ENCODE data around the gene GUCY1A1. TPM values are rescaled to one million over a fixed set of nuclear protein-coding genes. Genes with fewer than 3 reads are reported as not detected.

Gene GUCY1A1
- total RNA-seq, 2 experiments from 2014 or later: not detected

- no peaks in the 10 kb centered on the region for H3K9me3 Mint-ChIP-seq (ENCODE audit: low read depth)
- DNase-seq (no peak), ATAC-seq (no peak)
- no peaks in the 10 kb centered on the region for H3K36me3 Mint-ChIP-seq (ENCODE audit: low read depth)
- intact Hi-C loops (cut with DNase I, micrococcal nuclease): no loop called here
- ChIA-PET POLR2A (no interaction called here), CTCF (no interaction called here)
- no peak overlapping the region for H3K27ac Mint-ChIP-seq
- H3K27me3 Mint-ChIP-seq: peaks cover 5% of the 10 kb centered on the region
- H3K4me1 Mint-ChIP-seq: no peaks in the 10 kb centered on the region
- H3K4me3 Mint-ChIP-seq: no peak overlapping the region
These were observed 15.2 kb downstream of the GUCY1A1 start for GRCh38 chr4:155681886-155682285.

DNA sequence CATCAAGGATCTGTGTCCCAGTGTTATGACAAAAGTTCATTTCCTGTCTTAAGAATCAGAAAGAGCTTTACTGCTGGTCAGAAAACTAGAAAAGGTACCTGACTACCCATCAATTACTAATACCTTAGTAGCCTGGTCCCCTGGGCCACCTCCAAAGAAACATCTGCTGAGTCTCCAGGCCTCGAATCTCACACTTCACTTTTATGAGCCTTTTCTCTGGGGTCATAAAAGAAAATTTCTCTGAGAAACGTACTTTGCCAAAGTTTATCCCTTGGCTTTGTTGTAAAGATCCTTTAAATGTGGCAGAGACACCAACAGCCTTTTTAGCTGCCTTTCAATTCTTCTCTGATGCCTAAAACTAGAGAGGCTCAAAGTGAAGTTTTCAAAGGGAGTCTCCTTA is 17.8 kb downstream of the GUCY1A1 start:
- intact Hi-C loops (cut with DNase I, micrococcal nuclease): no loop called here

GRCh38 chr4:155684892-155685541 is 18.4 kb downstream of the GUCY1A1 start:
- Mint-ChIP-seq H3K36me3 (ENCODE audit: low read depth) (no peaks in the 10 kb centered on the region), H3K4me3 (no peak overlapping the region), H3K4me1 (no peaks in the 10 kb centered on the region), H3K27me3 (peaks cover 2% of the 10 kb centered on the region), H3K27ac (no peak overlapping the region), H3K9me3 (ENCODE audit: low read depth) (no peaks in the 10 kb centered on the region)
- no peak for ATAC-seq
- CTCF ChIA-PET: interaction anchor here (0.8 to 0.9 kb wide), 2 partner anchors 14 to 25 kb away, joined by 3 to 4 read pairs; no protein-coding TSS in a partner anchor
- intact Hi-C loops (cut with DNase I, micrococcal nuclease): no loop called here
- DNase-seq: no peak
- POLR2A ChIA-PET: no interaction called here

More for the DNA sequence above, 17.8 kb downstream of the GUCY1A1 start:
- no peak for ATAC-seq
- no peak overlapping the region for H3K27ac Mint-ChIP-seq
- CTCF ChIA-PET: interaction anchor here (0.9 kb wide), 1 partner anchor 13 kb away, joined by 3 read pairs; no protein-coding TSS in a partner anchor
- no peaks in the 10 kb centered on the region for H3K4me1 Mint-ChIP-seq
- peaks cover 2% of the 10 kb centered on the region for H3K27me3 Mint-ChIP-seq
- DNase-seq: no peak
- H3K9me3 Mint-ChIP-seq (ENCODE audit: low read depth): no peaks in the 10 kb centered on the region
- no peaks in the 10 kb centered on the region for H3K36me3 Mint-ChIP-seq (ENCODE audit: low read depth)
- POLR2A ChIA-PET: no interaction called here
- no peak overlapping the region for H3K4me3 Mint-ChIP-seq

DNA sequence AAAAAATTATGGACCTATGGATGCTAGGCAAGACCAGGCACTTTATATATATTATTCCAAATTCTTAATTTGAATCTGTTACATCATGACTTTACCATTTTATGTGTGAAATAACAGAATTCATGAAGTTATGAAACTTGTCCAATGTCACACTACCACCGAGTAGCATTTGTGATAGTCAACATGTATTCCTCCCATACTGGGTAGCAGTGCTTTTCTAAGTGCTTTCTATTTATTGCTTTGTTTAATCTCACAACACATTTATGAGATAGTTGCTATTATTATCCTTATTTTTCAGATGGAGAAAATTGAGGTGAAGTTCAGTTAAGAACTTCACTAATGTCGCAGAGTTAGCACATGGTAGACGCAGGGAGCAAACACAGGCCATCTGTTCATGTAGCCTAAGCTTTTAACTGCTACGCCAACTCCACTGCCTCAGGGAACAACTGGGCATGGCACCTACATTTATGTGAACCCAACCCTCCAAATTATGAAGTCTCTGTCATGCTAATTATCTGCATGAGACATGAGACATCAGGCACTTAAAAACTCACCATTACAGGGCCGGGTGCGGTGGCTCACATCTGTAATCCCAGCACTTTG is 20.8 kb downstream of the GUCY1A1 start:
- H3K27ac Mint-ChIP-seq: no peak overlapping the region
- no peaks in the 10 kb centered on the region for H3K4me1 Mint-ChIP-seq
- no peak for DNase-seq
- H3K36me3 Mint-ChIP-seq (ENCODE audit: low read depth): no peaks in the 10 kb centered on the region
- ATAC-seq: no peak
- no peak overlapping the region for H3K4me3 Mint-ChIP-seq
- peaks cover 2% of the 10 kb centered on the region for H3K27me3 Mint-ChIP-seq
- H3K9me3 Mint-ChIP-seq (ENCODE audit: low read depth): no peaks in the 10 kb centered on the region
- POLR2A ChIA-PET: no interaction called here
- intact Hi-C loops (cut with DNase I, micrococcal nuclease): no loop called here
- CTCF ChIA-PET: no interaction called here

DNA sequence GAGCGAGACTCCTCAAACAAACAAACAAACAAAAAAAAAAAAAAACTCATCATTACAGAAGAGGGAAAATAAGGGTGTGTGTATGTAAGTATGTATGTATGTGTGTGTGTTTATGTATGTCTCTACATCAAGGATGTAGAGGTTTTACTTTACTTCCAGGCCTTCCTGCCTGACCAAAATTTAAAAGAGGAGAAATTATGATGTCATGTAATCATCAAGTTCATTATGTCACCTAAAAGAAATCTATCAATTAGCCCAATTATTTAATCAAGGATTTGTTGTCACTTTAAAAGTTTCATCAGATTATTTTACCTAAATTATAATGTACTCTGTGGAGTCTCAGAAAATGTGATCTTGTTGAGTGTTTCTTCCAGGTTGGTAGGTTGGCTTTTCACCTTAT is 21.6 kb downstream of the GUCY1A1 start:
- ChIA-PET CTCF (no interaction called here), POLR2A (no interaction called here)
- H3K4me3 Mint-ChIP-seq: no peak overlapping the region

GRCh38 chr4:155688860-155689259 is 22.2 kb downstream of the GUCY1A1 start:
- no peaks in the 10 kb centered on the region for H3K4me1 Mint-ChIP-seq
- CTCF ChIA-PET: no interaction called here
- H3K27ac Mint-ChIP-seq: no peak overlapping the region
- POLR2A ChIA-PET: no interaction called here
- intact Hi-C loops (cut with DNase I, micrococcal nuclease): no loop called here
- ATAC-seq (no peak), DNase-seq (no peak)
- no peak overlapping the region for H3K4me3 Mint-ChIP-seq
- no peaks in the 10 kb centered on the region for H3K27me3 Mint-ChIP-seq
- H3K36me3 Mint-ChIP-seq (ENCODE audit: low read depth): no peaks in the 10 kb centered on the region
- no peaks in the 10 kb centered on the region for H3K9me3 Mint-ChIP-seq (ENCODE audit: low read depth)

More for the DNA sequence above, 21.6 kb downstream of the GUCY1A1 start:
- intact Hi-C loops (cut with DNase I, micrococcal nuclease): no loop called here
- H3K27ac Mint-ChIP-seq: no peak overlapping the region
- ATAC-seq (no peak), DNase-seq (no peak)
- no peaks in the 10 kb centered on the region for H3K4me1 Mint-ChIP-seq
- H3K27me3 Mint-ChIP-seq: no peaks in the 10 kb centered on the region
- H3K36me3 Mint-ChIP-seq (ENCODE audit: low read depth): no peaks in the 10 kb centered on the region
- H3K9me3 Mint-ChIP-seq (ENCODE audit: low read depth): no peaks in the 10 kb centered on the region

- Mint-ChIP-seq H3K27ac (no peak overlapping the region), H3K4me1 (no peaks in the 10 kb centered on the region), H3K9me3 (ENCODE audit: low read depth) (no peaks in the 10 kb centered on the region), H3K27me3 (no peaks in the 10 kb centered on the region), H3K36me3 (ENCODE audit: low read depth) (no peaks in the 10 kb centered on the region), H3K4me3 (no peak overlapping the region)
- ChIA-PET POLR2A (no interaction called here), CTCF (no interaction called here)
- intact Hi-C loops (cut with DNase I, micrococcal nuclease): no loop called here
- DNase-seq (no peak), ATAC-seq (no peak)
These were observed 23.6 kb downstream of the GUCY1A1 start for GRCh38 chr4:155690044-155690837.

DNA sequence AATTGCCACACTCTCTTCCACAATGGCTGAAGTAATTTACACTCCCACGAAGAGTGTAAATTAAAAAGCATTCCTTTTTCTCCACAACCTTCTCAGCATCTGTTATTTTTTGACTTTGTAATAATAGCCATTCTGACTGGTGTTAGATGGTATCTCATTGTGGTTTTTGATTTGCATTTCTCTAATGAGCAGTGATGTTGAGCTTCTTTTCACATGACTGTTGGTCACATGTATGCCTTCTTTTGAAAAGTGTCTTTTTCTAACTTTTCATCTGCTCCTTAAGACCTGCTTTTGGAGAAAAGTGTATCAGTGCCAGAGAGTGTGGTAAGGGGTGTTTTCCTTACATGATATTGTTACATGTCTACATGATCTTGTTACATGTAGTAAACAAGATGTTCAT is 25.7 kb downstream of the GUCY1A1 start:
- ATAC-seq: no peak
- intact Hi-C loops (cut with DNase I, micrococcal nuclease): no loop called here
- H3K9me3 Mint-ChIP-seq (ENCODE audit: low read depth): no peaks in the 10 kb centered on the region
- H3K27ac Mint-ChIP-seq: no peak overlapping the region
- no peak for DNase-seq
- no peak overlapping the region for H3K4me3 Mint-ChIP-seq
- peaks cover 3% of the 10 kb centered on the region for H3K27me3 Mint-ChIP-seq
- no peaks in the 10 kb centered on the region for H3K4me1 Mint-ChIP-seq
- no peaks in the 10 kb centered on the region for H3K36me3 Mint-ChIP-seq (ENCODE audit: low read depth)
- ChIA-PET CTCF (no interaction called here), POLR2A (no interaction called here)

DNA sequence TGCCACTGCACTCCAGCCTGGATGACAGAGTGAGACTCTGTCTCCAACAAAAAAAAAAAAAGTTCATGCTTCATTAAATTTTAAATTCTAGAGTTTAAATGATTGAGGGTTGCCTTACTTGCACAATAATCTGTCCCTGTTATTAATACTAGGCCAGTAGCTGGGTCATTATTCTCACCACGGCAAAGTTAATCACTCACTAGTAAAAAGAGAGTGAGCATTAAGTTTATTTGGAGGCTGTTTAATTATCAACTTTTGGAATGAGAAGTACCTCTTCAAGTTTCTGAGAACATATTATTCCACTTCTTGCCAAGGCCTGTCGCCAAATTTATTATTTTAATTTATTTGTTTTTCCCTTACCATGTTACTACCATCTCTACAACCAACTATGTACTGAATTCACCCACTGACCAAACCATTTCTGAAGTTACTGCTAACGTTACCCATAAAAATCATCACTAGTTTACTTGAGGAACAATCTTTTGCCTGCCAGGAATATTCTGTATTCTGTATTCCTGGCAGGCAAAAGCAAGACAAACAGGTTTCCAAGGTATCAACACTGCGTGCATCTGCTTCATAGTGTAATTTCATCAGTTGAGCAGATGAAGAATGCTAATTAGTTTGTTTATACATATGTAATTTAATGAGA is 26.5 kb downstream of the GUCY1A1 start:
- POLR2A ChIA-PET: no interaction called here
- H3K4me1 Mint-ChIP-seq: no peaks in the 10 kb centered on the region
- intact Hi-C loops (cut with DNase I, micrococcal nuclease): no loop called here
- no peak overlapping the region for H3K27ac Mint-ChIP-seq
- no peak for ATAC-seq
- H3K4me3 Mint-ChIP-seq: no peak overlapping the region
- no peak for DNase-seq
- H3K36me3 Mint-ChIP-seq (ENCODE audit: low read depth): no peaks in the 10 kb centered on the region
- peaks cover 3% of the 10 kb centered on the region for H3K27me3 Mint-ChIP-seq
- CTCF ChIA-PET: no interaction called here
- H3K9me3 Mint-ChIP-seq (ENCODE audit: low read depth): no peaks in the 10 kb centered on the region

- Mint-ChIP-seq H3K4me1 (no peaks in the 10 kb centered on the region), H3K27ac (no peak overlapping the region), H3K36me3 (ENCODE audit: low read depth) (no peaks in the 10 kb centered on the region), H3K9me3 (ENCODE audit: low read depth) (peaks cover 2% of the 10 kb centered on the region), H3K4me3 (no peak overlapping the region), H3K27me3 (peaks cover 3% of the 10 kb centered on the region)
- DNase-seq: no peak
- no peak for ATAC-seq
- ChIA-PET POLR2A (no interaction called here), CTCF (no interaction called here)
- intact Hi-C loops (cut with DNase I, micrococcal nuclease): no loop called here
These were observed 27.6 kb downstream of the GUCY1A1 start for GRCh38 chr4:155694100-155694785.

GRCh38 chr4:155696226-155696625 is 29.6 kb downstream of the GUCY1A1 start:
- Mint-ChIP-seq H3K27me3 (peaks cover 6% of the 10 kb centered on the region), H3K9me3 (ENCODE audit: low read depth) (peaks cover 2% of the 10 kb centered on the region), H3K4me3 (no peak overlapping the region), H3K27ac (no peak overlapping the region), H3K4me1 (no peaks in the 10 kb centered on the region), H3K36me3 (ENCODE audit: low read depth) (no peaks in the 10 kb centered on the region)
- DNase-seq (no peak), ATAC-seq (no peak)
- intact Hi-C loops (cut with DNase I, micrococcal nuclease): no loop called here
- ChIA-PET CTCF (interaction anchor here (0.6 kb wide), 1 partner anchor 51 kb away, joined by 3 read pairs; no protein-coding TSS in a partner anchor), POLR2A (no interaction called here)

All from activated CD4-positive, alpha-beta T cell treated with anti-CD3 and anti-CD28 coated beads for 36 hours (primary cell).